HG03460 (cell line): ENCODE data around the gene IGBP1.
A peak's percentile ranks its signal among the peaks of the same experiment; 100 is the strongest.
"Not testable (repeated sequence)": the region's sequence is repeated elsewhere in the genome, so short reads cannot be mapped to it uniquely, and the experiment has no call there.

ENCODE experiments used
- ATAC-seq: cut with Tn5 transposase; IDR thresholded peaks from one replicate; pipeline ENCODE4 v1.9.1; 2021; ENCODE audit not compliant: unreplicated experiment

Gene IGBP1

GRCh38 chrX:70133303-70134115 is at the start of gene IGBP1:
TSS of gene IGBP1 (plus strand) at chrX:70133447. CDS start at chrX:70133948, 501 bp downstream.
- peak; percentile 88 for ATAC-seq

DNA sequence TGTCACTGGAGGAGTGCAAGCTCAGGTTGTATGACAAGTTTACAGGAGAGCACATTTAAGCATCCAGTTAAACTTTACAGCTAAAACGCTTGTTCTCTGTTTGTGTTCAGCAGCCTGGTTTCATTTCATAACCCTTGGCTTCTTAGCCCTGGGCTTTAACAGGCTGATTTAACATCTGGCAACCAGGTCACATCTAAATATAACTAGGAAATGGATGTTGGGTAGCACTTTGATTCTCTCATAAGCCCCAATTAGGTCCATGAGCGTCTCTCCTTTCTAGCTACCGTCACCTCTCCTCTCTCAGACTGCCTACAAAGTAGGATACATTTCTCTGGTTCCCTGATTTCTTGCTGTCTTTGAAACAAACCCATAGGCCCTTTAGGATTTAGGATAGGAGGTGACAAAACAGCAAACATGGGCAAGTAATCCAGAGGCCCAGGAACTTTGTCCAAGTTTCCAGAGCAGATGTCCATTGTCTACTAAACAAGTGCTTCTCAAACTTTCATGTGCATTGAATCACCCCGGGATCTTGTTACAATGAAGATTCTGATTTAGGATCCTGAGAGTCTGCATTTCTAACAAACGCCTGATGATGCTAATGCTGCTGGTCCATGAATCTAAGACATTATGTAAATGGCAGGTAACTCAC is 48.5 kb upstream of the IGBP1 start:
- ATAC-seq, result no peak

GRCh38 chrX:70087857-70088630 is 45.2 kb upstream of the IGBP1 start:
- ATAC-seq, result no peak

GRCh38 chrX:70088751-70089150 is 44.5 kb upstream of the IGBP1 start:
- no peak for ATAC-seq

GRCh38 chrX:70089604-70090297 is 43.5 kb upstream of the IGBP1 start:
- ATAC-seq, result no peak

- no peak for ATAC-seq
These were observed 41.0 kb upstream of the IGBP1 start for GRCh38 chrX:70092247-70092646.

- ATAC-seq, result no peak
These were observed 37.2 kb upstream of the IGBP1 start for GRCh38 chrX:70096052-70096451.

DNA sequence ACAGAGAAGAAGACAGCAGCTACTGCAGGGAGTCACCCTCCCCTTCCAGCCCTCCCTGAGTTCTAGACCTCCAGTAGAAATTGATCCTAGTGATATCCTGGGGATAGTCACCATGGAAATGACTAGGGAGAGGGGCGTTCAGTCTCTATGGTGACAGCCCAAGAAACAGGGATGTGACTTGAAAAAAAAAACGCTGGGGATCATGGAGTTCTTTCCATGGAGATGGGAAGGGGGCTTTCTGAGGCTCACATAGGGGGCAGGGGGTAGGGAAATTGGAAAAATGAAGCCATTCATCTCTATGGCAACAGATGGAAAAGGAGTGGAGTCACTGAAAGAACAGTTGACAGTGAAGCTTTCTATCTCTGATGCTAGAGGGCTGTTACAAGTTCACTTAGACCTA is 28.0 kb upstream of the IGBP1 start:
- ATAC-seq, result no peak

- ATAC-seq, result not testable (repeated sequence)
These were observed 21.7 kb upstream of the IGBP1 start for GRCh38 chrX:70111436-70112026.

- no peak for ATAC-seq
These were observed 15.5 kb upstream of the IGBP1 start for GRCh38 chrX:70117738-70118137.

DNA sequence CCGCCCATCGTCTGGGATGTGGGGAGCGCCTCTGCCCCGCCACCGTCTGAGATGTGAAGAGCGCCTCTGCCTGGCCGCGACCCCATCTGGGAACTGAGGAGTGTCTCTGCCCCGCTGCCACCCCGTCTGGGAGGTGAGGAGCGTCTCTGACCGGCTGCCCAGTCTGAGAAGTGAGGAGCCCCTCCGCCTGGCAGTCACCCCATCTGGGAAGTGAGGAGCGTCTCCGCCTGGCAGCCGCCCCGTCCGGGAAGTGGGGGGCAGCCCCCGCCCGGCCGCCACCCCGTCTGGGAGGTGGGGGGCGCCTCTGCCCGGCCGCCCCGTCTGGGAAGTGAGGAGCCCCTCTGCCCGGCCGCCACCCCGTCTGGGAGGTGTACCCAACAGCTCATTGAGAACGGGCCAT is 10.2 kb upstream of the IGBP1 start:
- not testable (repeated sequence) for ATAC-seq

- no peak for ATAC-seq
These were observed 8.6 kb upstream of the IGBP1 start for GRCh38 chrX:70124678-70125077.

- no peak for ATAC-seq
These were observed 5.2 kb upstream of the IGBP1 start for GRCh38 chrX:70128071-70128470.

DNA sequence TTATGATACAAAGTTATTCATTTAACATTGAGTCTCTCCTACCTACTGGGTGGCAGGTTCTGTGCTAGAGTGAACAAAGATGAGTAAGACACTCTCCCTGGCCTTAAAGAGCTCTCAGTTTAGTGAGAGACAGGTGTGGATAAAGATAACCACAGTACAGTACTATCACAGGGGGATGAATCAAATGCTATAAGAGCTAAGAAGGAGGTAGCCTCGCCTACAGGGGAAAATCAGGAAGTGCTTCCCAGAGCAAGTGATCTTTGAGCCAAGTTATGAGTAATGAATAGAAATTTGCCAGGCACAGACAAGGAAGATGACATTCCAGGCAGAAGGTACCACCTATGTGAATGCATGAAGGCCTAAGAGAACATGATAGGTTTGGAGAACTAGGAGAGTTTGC is 3.4 kb upstream of the IGBP1 start:
- no peak for ATAC-seq

- ATAC-seq, result no peak
These were observed 1.0 kb upstream of the IGBP1 start for GRCh38 chrX:70132224-70132623.

DNA sequence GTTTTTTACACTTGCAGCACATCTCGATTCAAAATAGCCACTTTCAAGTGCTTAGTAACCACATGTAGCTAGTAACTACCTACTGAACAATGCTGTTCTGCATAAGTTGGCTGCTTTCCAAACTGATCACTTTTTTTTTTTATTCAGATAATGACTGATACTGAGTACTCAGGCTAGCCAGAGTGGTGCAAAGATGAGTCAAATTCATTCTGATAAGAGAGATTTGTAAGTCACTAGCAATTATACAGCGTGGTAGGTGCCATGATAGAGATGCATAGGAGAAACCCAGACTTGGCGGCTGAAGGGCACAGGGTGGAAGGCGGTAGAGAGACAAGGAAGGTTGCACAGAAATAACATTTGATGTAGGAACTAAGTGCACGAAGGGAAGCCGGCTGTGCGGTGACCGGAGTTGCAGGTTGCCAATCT is 357 bp upstream of the IGBP1 start:
- ATAC-seq, result peak; percentile 6

- ATAC-seq, result no peak
These were observed 850 bp downstream of the IGBP1 start for GRCh38 chrX:70134116-70134477.

DNA sequence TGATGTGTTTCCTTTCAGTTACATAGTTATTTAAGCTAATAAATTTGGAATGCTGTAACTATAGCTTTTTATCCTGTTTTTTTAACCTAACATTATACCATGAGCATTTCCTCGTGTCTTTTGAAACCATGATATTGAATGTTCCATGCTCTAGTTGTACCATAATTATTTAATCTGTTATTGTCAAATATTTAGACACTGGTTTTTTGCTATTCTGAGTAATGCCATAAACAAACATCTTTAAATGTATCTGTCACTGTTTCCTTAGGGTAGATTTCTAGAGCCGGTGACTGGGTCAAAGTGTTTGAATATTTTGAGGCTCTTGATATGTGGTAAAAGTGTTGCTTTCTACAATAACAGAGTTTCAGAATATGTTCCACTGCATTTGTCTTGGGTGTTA is 5.4 kb downstream of the IGBP1 start:
- no peak for ATAC-seq

GRCh38 chrX:70139736-70140135 is 6.5 kb downstream of the IGBP1 start:
- no peak for ATAC-seq

GRCh38 chrX:70141373-70141772 is 8.1 kb downstream of the IGBP1 start:
- no peak for ATAC-seq
